Gastroesophageal sphincter (tissue), 4 donors: ENCODE data around the gene IQSEC1. TPM values are rescaled to one million over a fixed set of nuclear protein-coding genes. Genes with fewer than 3 reads are reported as not detected.

Source experiments
- ATAC-seq: fragments of 150-250 bp; one replicate; pipeline ENCODE4 v1.9.1; 2016; ENCODE audit warnings: mild to moderate bottlenecking, moderate library complexity
- H3K27ac ChIP-seq, 4 donors: fragments of 200-600 bp; sonication (generic) in 3 of 4; 1 replicate in 3 of 4; 2 replicates in 1 of 4; pipeline ENCODE4 v1.5.1; 2016 to 2019
- H3K27me3 ChIP-seq: fragments of 200-600 bp; sonication (generic); one replicate; pipeline ENCODE4 v1.5.1; 2019
- H3K36me3 ChIP-seq, 2 donors: fragments of 200-600 bp; sonication (generic); one replicate each; pipeline ENCODE4 v1.5.1; 2019; ENCODE audit warnings: control low read depth in 1 of 2
- H3K4me1 ChIP-seq, 3 donors: fragments of 200-600 bp; sonication (generic); 1 replicate in 2 of 3; 2 replicates in 1 of 3; pipeline ENCODE4 v1.5.1; 2016 to 2019; ENCODE audit warnings: control low read depth in 2 of 3
- H3K4me3 ChIP-seq, 2 donors: fragments of 200-600 bp; sonication (generic); one replicate each; pipeline ENCODE4 v1.5.1; 2019; ENCODE audit warnings: mild to moderate bottlenecking in 1 of 2, moderate library complexity in 1 of 2
- H3K9me3 ChIP-seq, 3 donors: fragments of 200-600 bp; sonication (generic); one replicate each; pipeline ENCODE4 v1.5.1; 2017 to 2019; ENCODE audit warnings: control low read depth in 2 of 3
- EP300 ChIP-seq: sonication (generic); formaldehyde crosslinking; IDR thresholded peaks from one replicate; pipeline ENCODE4 v1.6.1; 2017; ENCODE audit warnings: antibody characterized with exemption, mild to moderate bottlenecking
- POLR2A ChIP-seq, 2 donors: fragments of 450-650 bp; IDR thresholded peaks; one replicate each; pipeline ENCODE4 v1.6.1; 2017; ENCODE audit warnings: antibody characterized with exemption in 2 of 2, mild to moderate bottlenecking in 2 of 2, moderate library complexity in 1 of 2
- POLR2AphosphoS5 ChIP-seq: sonication (generic); formaldehyde crosslinking; IDR thresholded peaks from one replicate; pipeline ENCODE4 v1.6.1; 2017; ENCODE audit warnings: antibody characterized with exemption
- WGBS, 2 donors: methylation state at CpG; one replicate each; pipeline ENCODE4 v1.1.5; 2018; ENCODE audit warnings: low coverage in 1 of 2; 5-methylcytosine and 5-hydroxymethylcytosine counted together
- total RNA-seq, 4 donors: library from RNA; depleted of rRNA; stranded (reverse); fragments of >200 nt; gene quantifications; one replicate each; pipeline ENCODE4 v1.1.0, GENCODE V29; 2016
- TF ChIP-seq, protein P1 (sequence below), 4 experiments: fragments of 200-600 bp in 2 of 4; fragments of 450-650 bp in 2 of 4; sonication (generic) in 1 of 4; IDR thresholded peaks; one replicate each; pipeline ENCODE4 v1.5.1; 2017 to 2019; ENCODE audit warnings: antibody characterized with exemption in 4 of 4, mild to moderate bottlenecking in 2 of 4, moderate library complexity in 2 of 4

Gene IQSEC1
- total RNA-seq, 4 donors from 2014 or later: 49.5 to 104 (median 61.7) TPM

DNA sequence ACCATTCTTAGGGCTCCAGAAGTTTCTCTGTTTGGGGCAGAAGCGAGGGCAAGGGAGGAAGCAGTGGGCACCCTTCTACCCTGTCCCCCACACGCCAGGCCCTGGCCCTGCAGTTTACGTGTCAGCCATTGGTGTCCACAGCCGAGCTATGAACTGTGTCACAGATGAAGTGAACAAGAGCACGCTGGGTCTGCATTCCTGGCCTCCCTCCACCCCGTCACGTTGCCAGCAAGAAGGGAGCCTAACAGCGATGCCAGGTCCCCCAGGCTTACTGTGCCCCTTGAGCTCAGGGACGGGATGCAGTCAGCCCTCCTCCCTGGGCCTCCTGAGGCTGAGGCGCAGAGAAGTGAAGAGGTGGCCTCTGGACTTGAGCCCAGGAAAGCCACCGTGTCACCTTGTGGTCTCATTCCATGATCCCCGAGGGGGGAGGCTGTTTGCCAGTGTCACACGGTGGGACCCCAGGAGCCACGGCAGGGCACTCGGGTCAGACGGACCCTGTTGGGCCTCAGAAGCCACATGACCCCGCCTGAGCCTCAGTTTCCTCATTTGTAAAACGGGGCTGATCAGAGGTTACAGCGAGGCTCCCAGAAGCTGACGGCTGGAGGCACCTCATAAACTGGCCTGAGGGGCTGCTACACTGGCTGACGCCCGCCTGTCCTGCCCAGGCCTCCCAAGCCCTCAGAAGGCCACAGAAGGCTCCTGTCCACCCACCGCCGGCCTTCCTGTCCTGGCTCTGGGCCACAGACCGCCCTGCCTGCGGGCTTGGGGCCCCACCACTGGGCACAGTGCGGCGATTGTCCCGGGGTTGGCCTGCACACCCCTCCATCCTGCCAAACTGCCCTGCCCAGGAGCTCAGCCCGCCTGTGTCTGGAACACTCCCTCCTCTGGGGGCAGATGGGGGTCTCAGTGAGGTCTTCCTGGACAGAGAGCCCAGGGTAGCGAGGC, 18.6 kb downstream of the IQSEC1 start:
- Histone ChIP-seq H3K27me3 (no peaks in the 10 kb centered on the region), H3K9me3 (no peaks in the 10 kb centered on the region), H3K4me1 (no peaks in the 10 kb centered on the region), H3K36me3 (no peaks in the 10 kb centered on the region), H3K27ac (no peak overlapping the region), H3K4me3 (no peak overlapping the region)
- ATAC-seq: peak; percentile 11
- TF ChIP-seq POLR2A (IDR thresholded peaks at IDR 0.05) (no peak), EP300 (no peak), POLR2AphosphoS5 (no peak)
- TF ChIP-seq, protein P1, sequence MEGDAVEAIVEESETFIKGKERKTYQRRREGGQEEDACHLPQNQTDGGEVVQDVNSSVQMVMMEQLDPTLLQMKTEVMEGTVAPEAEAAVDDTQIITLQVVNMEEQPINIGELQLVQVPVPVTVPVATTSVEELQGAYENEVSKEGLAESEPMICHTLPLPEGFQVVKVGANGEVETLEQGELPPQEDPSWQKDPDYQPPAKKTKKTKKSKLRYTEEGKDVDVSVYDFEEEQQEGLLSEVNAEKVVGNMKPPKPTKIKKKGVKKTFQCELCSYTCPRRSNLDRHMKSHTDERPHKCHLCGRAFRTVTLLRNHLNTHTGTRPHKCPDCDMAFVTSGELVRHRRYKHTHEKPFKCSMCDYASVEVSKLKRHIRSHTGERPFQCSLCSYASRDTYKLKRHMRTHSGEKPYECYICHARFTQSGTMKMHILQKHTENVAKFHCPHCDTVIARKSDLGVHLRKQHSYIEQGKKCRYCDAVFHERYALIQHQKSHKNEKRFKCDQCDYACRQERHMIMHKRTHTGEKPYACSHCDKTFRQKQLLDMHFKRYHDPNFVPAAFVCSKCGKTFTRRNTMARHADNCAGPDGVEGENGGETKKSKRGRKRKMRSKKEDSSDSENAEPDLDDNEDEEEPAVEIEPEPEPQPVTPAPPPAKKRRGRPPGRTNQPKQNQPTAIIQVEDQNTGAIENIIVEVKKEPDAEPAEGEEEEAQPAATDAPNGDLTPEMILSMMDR (IDR thresholded peaks at IDR 0.05): no peak
- 87% methylated on average over 6 of the region's 31 CpGs; no CpG with 5 or more reads in 1 of the 2 donors for WGBS, 2 donors

DNA sequence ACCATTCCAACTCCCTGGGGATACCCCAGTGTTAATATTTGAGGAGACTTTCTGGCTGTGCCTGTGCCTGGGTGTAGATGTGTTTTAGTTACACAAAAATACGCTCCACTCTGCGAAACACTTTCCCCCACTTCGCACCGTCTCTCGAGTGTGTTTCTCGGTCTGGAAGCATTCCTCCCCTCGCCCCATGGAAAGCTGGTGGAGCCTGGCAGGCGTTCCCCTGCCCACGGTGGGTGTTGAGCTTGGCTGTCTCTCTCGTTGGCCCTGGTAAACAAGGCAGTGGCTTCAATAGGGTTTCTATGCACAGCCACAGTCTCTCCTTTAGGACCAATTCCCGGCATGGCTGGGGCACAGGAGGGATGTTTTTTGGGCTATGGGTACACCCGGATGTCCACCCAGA, 19.3 kb downstream of the IQSEC1 start:
- H3K27me3 ChIP-seq: no peaks in the 10 kb centered on the region
- no peak for ATAC-seq
- H3K4me1 ChIP-seq: no peaks in the 10 kb centered on the region
- H3K36me3 ChIP-seq: no peaks in the 10 kb centered on the region
- TF ChIP-seq EP300: no peak
- no peak for TF ChIP-seq POLR2AphosphoS5
- TF ChIP-seq POLR2A (IDR thresholded peaks at IDR 0.05): no peak
- TF ChIP-seq, protein P1 (IDR thresholded peaks at IDR 0.05): no peak
- no peaks in the 10 kb centered on the region for H3K9me3 ChIP-seq
- WGBS, 2 donors: 83 to 86% methylated on average over 4 to 9 of the region's 12 CpGs
- no peak overlapping the region for H3K4me3 ChIP-seq
- H3K27ac ChIP-seq: no peak overlapping the region

DNA sequence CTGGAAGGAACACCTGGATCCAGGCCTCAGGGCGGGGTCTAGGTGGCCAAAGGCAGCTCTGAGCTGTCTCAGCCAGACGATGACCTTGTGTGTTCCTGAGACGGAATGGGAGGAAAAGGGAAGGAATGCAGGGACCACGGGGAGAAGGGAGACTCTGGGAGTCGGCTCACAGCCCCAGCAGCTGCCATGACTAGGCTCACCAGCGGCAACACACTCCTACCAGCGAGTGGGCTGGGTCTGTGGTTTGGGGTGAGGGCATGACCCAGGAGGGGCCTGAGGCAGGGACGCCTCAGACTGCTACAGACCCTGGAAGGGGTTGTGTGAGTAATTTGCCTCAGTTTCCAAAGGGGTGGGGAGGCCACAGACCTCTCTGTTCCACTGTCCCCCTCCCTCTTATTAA, 19.8 kb downstream of the IQSEC1 start:
- Histone ChIP-seq H3K27me3 (no peaks in the 10 kb centered on the region), H3K4me1 (no peaks in the 10 kb centered on the region), H3K4me3 (no peak overlapping the region), H3K36me3 (no peaks in the 10 kb centered on the region), H3K9me3 (no peaks in the 10 kb centered on the region), H3K27ac (no peak overlapping the region)
- no peak for ATAC-seq
- WGBS, 2 donors: 73% methylated on average over 3 of the region's 8 CpGs; no CpG with 5 or more reads in 1 of the 2 donors
- TF ChIP-seq POLR2AphosphoS5 (no peak), EP300 (no peak), POLR2A (IDR thresholded peaks at IDR 0.05) (no peak)
- TF ChIP-seq, protein P1 (IDR thresholded peaks at IDR 0.05): no peak

DNA sequence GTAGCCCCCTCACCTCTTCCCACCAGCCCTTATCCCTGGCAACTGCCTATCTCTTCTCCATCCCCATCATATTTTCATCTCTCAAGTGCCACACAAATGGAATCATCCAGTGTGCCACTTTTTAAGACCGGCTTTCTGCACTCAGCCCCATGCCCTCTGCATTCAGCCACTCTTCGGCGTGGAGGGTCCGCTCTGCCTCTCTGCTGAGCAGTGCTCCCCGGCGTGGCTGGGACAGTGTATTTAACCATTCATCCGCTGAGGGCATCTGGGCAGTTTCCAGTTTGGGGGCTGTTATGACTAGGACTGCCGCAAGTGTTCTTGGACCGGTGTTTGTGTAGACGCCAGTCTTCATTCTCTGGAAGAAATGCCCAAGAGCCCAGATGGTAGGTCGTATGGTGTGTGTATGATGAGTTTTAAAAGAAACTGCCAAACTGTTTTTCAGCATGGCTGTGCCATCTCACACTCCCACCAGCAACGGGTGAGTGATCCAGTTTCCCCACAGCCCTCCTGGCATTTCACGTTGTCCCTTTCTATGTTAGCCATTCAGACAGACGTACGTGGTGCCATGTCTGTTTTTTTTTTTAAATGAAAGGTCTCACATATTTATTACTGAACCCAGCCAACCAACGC, 20.9 kb downstream of the IQSEC1 start:
- Histone ChIP-seq H3K27ac (no peak overlapping the region), H3K36me3 (no peaks in the 10 kb centered on the region), H3K4me3 (no peak overlapping the region), H3K4me1 (no peaks in the 10 kb centered on the region), H3K27me3 (no peaks in the 10 kb centered on the region), H3K9me3 (no peaks in the 10 kb centered on the region)
- ATAC-seq: no peak
- no peak for TF ChIP-seq EP300
- no peak for TF ChIP-seq POLR2AphosphoS5
- 91 to 94% methylated on average over 14 of the region's 16 CpGs for WGBS, 2 donors

DNA sequence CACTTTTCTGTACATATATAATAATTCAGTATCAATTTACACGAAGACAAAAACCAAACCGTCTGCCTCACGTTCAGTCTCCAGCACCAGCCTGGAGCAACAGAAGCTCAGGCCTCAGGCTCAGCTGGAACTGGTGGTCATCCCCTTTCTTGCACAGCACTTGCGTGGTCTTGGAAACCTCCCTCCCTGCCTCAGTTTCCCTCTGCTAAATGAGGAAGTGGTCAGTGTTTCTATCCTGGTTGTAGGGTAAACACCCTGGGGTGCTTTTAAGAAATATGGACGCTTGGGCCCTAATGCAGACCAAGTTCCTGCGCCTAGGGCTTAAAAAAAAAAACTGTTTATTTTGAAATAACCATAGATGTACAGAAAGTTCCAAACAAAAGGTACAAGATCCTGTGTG, 21.6 kb downstream of the IQSEC1 start:
- Histone ChIP-seq H3K27me3 (no peaks in the 10 kb centered on the region), H3K4me1 (no peaks in the 10 kb centered on the region), H3K36me3 (no peaks in the 10 kb centered on the region), H3K27ac (no peak overlapping the region), H3K4me3 (no peak overlapping the region), H3K9me3 (no peaks in the 10 kb centered on the region)
- WGBS, 2 donors: 72 to 85% methylated on average over 5 to 6 of the region's 6 CpGs
- no peak for ATAC-seq
- TF ChIP-seq EP300 (no peak), POLR2A (IDR thresholded peaks at IDR 0.05) (no peak), POLR2AphosphoS5 (no peak)
- TF ChIP-seq, protein P1 (IDR thresholded peaks at IDR 0.05): no peak
